RWPE2 (cell line): ENCODE data around the gene CDC42BPB.
A peak's percentile ranks its signal among the peaks of the same experiment; 100 is the strongest.
"Not testable (repeated sequence)": the region's sequence is repeated elsewhere in the genome, so short reads cannot be mapped to it uniquely, and the experiment has no call there.

Experiments
- ATAC-seq: fragments of 200-7000 bp; cut with Tn5 transposase; 3 replicates; pipeline ENCODE4 v1.9.1; 2021; ENCODE audit warnings: low read depth
- DNase-seq: peaks from one replicate; pipeline ENCODE4 v3.0.0-alpha.2; 2020; ENCODE audit warnings: low spot score
- H3K27ac ChIP-seq: fragments of 450-650 bp; 2 replicates; pipeline ENCODE4 v1.5.1; 2017; ENCODE audit warnings: mild to moderate bottlenecking; ENCODE audit not compliant: poor library complexity, severe bottlenecking
- H3K27me3 ChIP-seq: fragments of 250-450 bp; sonication (Bioruptor Pico); 2 replicates; pipeline ENCODE4 v1.5.1; 2021; ENCODE audit warnings: mild to moderate bottlenecking, moderate library complexity; ENCODE audit not compliant: insufficient read depth, poor library complexity, severe bottlenecking
- H3K36me3 ChIP-seq: fragments of 250-450 bp; sonication (Bioruptor Pico); 2 replicates; pipeline ENCODE4 v1.5.1; 2020; ENCODE audit warnings: low read depth, mild to moderate bottlenecking, moderate library complexity
- H3K4me1 ChIP-seq: fragments of 250-450 bp; sonication (Bioruptor Pico); 2 replicates; pipeline ENCODE4 v1.5.1; 2021; ENCODE audit warnings: mild to moderate bottlenecking, moderate library complexity; ENCODE audit not compliant: insufficient read depth, poor library complexity, severe bottlenecking
- H3K4me3 ChIP-seq: fragments of 250-450 bp; sonication (Bioruptor Pico); 2 replicates; pipeline ENCODE4 v1.5.1; 2021; ENCODE audit warnings: mild to moderate bottlenecking, moderate library complexity; ENCODE audit not compliant: severe bottlenecking
- H3K9me3 ChIP-seq: fragments of 250-450 bp; sonication (Bioruptor Pico); 2 replicates; pipeline ENCODE4 v1.5.1; 2021; ENCODE audit warnings: mild to moderate bottlenecking, moderate library complexity; ENCODE audit not compliant: severe bottlenecking
- CTCF ChIP-seq: fragments of 450-650 bp; IDR thresholded peaks from one replicate; pipeline ENCODE4 v1.5.1; 2017; ENCODE audit warnings: mild to moderate bottlenecking, moderate library complexity; ENCODE audit not compliant: poor library complexity, severe bottlenecking

CDC42BPB gene

GRCh38 chr14:102927878-102928411, 129.4 kb downstream of the CDC42BPB start:
- H3K4me1 ChIP-seq: peaks cover 14% of the 10 kb centered on the region
- no peak overlapping the region for H3K27ac ChIP-seq
- ATAC-seq (peak; percentile 6; the same call in 2 of the 3 replicates), DNase-seq (no peak)
- peak overlapping the region; percentile 14 for H3K4me3 ChIP-seq
- H3K27me3 ChIP-seq: peaks cover 44% of the 10 kb centered on the region
- no peaks in the 10 kb centered on the region for H3K9me3 ChIP-seq
- no peak for TF ChIP-seq CTCF
- no peaks in the 10 kb centered on the region; the same call in 1 of the 2 replicates for H3K36me3 ChIP-seq

GRCh38 chr14:102927346-102927877, 129.9 kb downstream of the CDC42BPB start:
- DNase-seq (no peak), ATAC-seq (peak; percentile 37)
- Histone ChIP-seq H3K4me3 (no peak overlapping the region), H3K27ac (no peak overlapping the region), H3K4me1 (peaks cover 14% of the 10 kb centered on the region), H3K36me3 (no peaks in the 10 kb centered on the region), H3K27me3 (peaks cover 49% of the 10 kb centered on the region), H3K9me3 (no peaks in the 10 kb centered on the region)
- TF ChIP-seq CTCF: no peak

- H3K9me3 ChIP-seq, H3K36me3 ChIP-seq, H3K4me3 ChIP-seq, ATAC-seq, H3K27ac ChIP-seq, DNase-seq: not testable (repeated sequence)
- Histone ChIP-seq H3K27me3 (peaks cover 55% of the 10 kb centered on the region), H3K4me1 (peaks cover 14% of the 10 kb centered on the region)
Measured at GRCh38 chr14:102926840-102927239, 130.5 kb downstream of the CDC42BPB start.

- ATAC-seq: no peak
- Histone ChIP-seq H3K4me3 (no peak overlapping the region), H3K4me1 (peaks cover 14% of the 10 kb centered on the region), H3K27ac (no peak overlapping the region), H3K36me3 (no peaks in the 10 kb centered on the region), H3K9me3 (no peaks in the 10 kb centered on the region), H3K27me3 (peaks cover 56% of the 10 kb centered on the region)
- DNase-seq: no peak
- no peak for TF ChIP-seq CTCF
Measured at GRCh38 chr14:102926104-102926503, 131.2 kb downstream of the CDC42BPB start.

GRCh38 chr14:102925646-102926045, 131.7 kb downstream of the CDC42BPB start:
- no peaks in the 10 kb centered on the region for H3K36me3 ChIP-seq
- H3K9me3 ChIP-seq: no peaks in the 10 kb centered on the region
- DNase-seq (no peak), ATAC-seq (no peak)
- no peak overlapping the region for H3K27ac ChIP-seq
- H3K4me3 ChIP-seq: no peak overlapping the region
- peaks cover 14% of the 10 kb centered on the region for H3K4me1 ChIP-seq
- TF ChIP-seq CTCF: no peak
- H3K27me3 ChIP-seq: peaks cover 56% of the 10 kb centered on the region
